Activated CD4-positive, CD25-positive, alpha-beta regulatory T cell treated with anti-CD3 and anti-CD28 coated beads, Interleukin-2, amount 50 U/mL, for 72 hours (primary cell): Measurements from ENCODE around the gene CHRNA3.

ENCODE experiments used
- DNase-seq: peaks from one replicate; pipeline ENCODE4 v3.0.0; 2021

CHRNA3 gene

DNA sequence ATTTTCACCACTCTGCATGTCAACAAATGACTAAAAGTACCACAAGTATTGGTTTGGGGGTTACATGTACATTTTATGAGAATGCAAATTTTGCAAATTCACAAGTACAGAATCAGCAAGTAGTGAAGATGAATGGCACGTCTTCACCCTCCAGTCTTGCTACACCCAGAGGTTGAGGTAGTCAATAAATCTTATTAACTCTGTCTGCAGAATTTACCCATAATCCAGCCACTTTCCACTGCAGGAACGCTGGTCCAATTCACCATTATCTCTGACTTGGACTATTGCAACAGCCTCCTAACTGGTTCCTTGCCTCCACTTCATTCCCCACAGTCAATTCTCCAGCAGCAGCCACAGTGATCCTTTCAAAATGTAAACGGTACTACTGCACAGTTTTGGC is 70.0 kb downstream of the CHRNA3 start:
- DNase-seq, result no peak

DNA sequence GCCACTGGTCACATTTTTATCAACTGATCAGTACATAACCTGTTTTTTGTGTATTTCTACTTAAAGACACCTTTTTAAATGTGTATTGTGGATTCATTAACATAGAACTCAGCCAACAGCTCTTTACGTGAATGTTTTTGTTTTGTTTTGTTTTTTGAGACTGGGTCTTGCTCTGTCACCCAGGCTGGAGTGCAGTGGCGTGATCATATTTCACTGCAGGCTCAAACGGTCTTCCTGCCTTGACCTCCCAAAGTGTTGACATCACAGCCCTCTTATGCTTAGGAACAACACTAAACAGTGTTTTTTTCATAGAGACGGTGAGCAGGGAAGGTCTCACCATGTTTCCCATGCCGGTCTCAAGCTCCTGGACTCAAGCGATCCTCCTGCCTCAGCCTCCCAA is 70.6 kb downstream of the CHRNA3 start:
- DNase-seq, result no peak
